Neural progenitor cell (in vitro differentiated cells): Measurements from ENCODE around the gene UBXN1.

Source experiments
- EZH2 ChIP-seq: fragments of 200-600 bp; sonication (generic); IDR thresholded peaks from 2 replicates; pipeline ENCODE4 v1.6.1; 2017; ENCODE audit warnings: antibody characterized with exemption, mild to moderate bottlenecking, moderate library complexity
- EZH2phosphoT487 ChIP-seq: fragments of 200-600 bp; sonication (generic); IDR thresholded peaks from 2 replicates; pipeline ENCODE4 v1.6.1; 2017; ENCODE audit warnings: antibody characterized with exemption
- TF ChIP-seq, protein P1 (sequence below): fragments of 200-600 bp; sonication (generic); IDR thresholded peaks from 2 replicates; pipeline ENCODE4 v1.5.1; 2017; ENCODE audit warnings: antibody characterized with exemption, mild to moderate bottlenecking

DNA sequence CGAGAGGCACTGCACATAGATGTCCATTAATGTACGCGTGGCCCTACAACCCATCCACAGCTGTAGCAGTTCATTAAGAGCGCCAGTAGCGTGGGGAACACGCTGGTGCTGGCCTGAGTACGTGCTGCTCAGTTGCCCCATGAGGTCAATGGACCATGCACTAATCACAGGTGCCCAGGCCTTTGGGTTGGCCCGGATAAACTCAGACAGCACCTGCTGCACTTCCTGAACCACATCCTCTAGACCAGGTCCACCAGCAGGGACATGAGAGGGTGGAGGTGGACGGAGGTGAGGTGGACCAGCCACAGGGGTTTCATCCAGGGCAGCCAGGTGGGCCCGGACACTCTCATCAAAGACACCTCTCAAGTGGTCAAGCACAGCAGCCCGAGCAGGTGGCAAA, 29.4 kb downstream of the UBXN1 start:
- TF ChIP-seq, protein P1, sequence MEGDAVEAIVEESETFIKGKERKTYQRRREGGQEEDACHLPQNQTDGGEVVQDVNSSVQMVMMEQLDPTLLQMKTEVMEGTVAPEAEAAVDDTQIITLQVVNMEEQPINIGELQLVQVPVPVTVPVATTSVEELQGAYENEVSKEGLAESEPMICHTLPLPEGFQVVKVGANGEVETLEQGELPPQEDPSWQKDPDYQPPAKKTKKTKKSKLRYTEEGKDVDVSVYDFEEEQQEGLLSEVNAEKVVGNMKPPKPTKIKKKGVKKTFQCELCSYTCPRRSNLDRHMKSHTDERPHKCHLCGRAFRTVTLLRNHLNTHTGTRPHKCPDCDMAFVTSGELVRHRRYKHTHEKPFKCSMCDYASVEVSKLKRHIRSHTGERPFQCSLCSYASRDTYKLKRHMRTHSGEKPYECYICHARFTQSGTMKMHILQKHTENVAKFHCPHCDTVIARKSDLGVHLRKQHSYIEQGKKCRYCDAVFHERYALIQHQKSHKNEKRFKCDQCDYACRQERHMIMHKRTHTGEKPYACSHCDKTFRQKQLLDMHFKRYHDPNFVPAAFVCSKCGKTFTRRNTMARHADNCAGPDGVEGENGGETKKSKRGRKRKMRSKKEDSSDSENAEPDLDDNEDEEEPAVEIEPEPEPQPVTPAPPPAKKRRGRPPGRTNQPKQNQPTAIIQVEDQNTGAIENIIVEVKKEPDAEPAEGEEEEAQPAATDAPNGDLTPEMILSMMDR = no peak
- TF ChIP-seq EZH2phosphoT487 = no peak
- no peak for TF ChIP-seq EZH2
